HT-29 (cell line): ENCODE measurements around the gene DENND1A. TPM values are rescaled to one million over a fixed set of nuclear protein-coding genes. Genes with fewer than 3 reads are reported as not detected.

Source experiments
- DNase-seq: peaks from one replicate; pipeline ENCODE4 v3.0.0-alpha.2; 2015; ENCODE audit warnings: low spot score
- total RNA-seq: library from RNA; depleted of rRNA; stranded (reverse); fragments of >200 nt; shearing (Covaris generic); gene quantifications from 2 replicates; pipeline ENCODE4 v1.2.3, GENCODE V29; 2014

Gene DENND1A
- total RNA-seq, 1 experiment from 2014 or later, result 17.9 TPM

GRCh38 chr9:123686131-123686828 lies 243.6 kb downstream of the DENND1A start:
- peak; percentile 36 for DNase-seq

DNA sequence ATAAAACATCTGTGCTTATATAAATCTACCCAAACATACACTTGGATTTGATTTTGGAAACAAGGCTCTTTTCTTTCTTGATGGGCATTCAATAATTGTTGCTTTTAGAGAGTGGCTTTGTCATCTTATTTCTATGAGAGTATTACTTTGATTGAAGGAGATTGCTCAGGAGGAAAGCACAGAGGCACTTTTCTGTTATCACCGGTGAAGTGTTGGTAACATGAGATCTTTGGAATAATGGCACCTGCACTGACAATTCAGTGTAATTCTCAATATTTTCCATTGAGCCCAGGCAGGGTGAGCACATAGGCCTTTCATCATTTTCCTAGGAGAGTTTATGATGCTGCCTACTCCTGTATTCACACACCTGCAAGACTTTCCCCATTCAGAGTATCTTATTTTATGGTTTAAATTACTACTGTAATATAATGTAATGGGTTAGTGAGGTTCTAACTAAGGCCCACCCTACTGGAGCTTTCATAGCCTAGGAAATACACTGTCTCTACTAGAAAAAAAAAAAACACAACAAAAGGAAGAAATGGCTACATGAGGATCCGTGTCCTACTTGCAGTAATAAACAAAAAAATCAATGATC lies 244.3 kb downstream of the DENND1A start:
- DNase-seq, result no peak

- no peak for DNase-seq
These were observed 245.4 kb downstream of the DENND1A start for GRCh38 chr9:123684393-123685149.

DNA sequence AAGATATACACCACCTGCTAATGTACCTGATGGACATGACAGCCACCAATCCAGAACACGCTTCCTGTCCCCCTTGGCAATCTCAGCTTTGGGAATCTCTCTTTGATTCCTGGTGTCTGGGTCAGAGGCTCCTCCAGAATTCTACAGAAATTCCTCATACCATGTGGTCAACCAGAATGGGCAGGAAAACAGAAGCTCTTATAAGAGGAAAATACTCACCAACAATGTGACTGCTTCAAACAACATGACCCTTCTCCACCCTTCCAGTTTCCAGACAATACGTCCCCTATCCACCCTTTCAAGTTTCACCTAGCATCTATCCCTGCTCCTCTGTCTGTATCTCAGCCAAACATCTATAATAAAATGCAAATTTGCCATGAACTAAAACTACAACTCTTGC lies 247.2 kb downstream of the DENND1A start:
- DNase-seq, result no peak

- DNase-seq, result no peak
These were observed 249.6 kb downstream of the DENND1A start for GRCh38 chr9:123680352-123680751.

- DNase-seq, result no peak
These were observed 250.5 kb downstream of the DENND1A start for GRCh38 chr9:123679330-123679987.

DNA sequence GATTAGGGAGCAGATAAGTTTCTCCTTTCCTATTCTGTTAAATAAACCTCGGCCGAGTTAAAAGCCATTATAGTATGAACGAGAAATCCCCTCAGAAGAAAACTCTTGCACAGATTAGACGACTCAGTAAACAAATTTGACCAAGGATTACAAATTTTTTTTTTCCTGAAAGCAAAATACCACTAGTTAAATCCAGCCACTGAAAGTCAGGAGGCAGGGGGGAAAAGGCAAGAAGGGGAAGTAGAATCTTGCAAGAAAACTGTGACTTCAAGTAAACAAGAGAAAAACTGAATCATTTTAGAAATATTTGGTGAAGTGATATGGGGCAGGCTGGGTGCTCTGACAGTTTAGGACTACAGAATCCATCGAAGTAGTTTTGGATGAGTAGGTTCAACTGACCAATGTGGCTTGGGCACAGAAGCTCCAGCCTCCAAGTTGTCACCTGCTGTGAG lies 251.0 kb downstream of the DENND1A start:
- no peak for DNase-seq

GRCh38 chr9:123678038-123678877 lies 251.7 kb downstream of the DENND1A start:
- peak; percentile 40 for DNase-seq

GRCh38 chr9:123676869-123677268 lies 253.1 kb downstream of the DENND1A start:
- no peak for DNase-seq

DNA sequence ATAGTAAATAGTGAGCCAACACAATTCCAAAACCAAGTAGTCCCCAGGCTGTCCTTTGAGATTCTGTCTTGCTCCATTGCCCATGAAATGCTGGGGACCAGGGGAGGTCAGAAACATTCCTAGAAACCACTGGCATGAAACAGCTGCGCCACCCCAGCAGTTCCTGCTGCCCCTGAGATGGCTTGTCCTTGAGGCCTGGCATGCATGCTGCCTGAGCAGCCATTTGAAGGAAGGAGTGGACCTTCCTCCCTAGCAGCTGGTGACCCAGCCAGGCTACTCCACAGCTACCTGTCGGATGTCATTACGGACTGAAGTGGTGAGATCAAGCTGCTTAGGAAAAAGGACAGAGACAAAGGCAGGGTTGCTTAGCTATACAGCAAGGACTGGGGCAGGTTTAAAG lies 260.6 kb downstream of the DENND1A start:
- DNase-seq, result peak; percentile 58

DNA sequence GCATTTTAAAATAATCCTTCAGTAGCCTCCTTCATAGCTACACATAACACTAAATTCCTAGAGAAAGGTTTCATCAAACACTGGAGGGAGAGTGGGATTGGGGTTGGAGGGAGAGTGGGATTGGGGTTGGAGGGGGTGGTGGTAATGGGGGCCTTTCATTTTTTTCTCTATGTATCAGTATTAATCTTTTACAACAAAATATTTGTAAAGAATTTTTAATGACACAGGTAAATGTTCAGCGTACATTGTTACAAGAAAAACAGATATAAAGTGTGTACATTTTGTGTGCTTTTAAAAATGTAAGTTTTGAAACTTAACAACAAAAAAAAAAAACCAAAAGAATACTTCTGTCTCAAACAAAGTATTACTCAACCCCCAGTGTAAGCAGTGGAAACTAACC lies 266.4 kb downstream of the DENND1A start:
- no peak for DNase-seq

DNA sequence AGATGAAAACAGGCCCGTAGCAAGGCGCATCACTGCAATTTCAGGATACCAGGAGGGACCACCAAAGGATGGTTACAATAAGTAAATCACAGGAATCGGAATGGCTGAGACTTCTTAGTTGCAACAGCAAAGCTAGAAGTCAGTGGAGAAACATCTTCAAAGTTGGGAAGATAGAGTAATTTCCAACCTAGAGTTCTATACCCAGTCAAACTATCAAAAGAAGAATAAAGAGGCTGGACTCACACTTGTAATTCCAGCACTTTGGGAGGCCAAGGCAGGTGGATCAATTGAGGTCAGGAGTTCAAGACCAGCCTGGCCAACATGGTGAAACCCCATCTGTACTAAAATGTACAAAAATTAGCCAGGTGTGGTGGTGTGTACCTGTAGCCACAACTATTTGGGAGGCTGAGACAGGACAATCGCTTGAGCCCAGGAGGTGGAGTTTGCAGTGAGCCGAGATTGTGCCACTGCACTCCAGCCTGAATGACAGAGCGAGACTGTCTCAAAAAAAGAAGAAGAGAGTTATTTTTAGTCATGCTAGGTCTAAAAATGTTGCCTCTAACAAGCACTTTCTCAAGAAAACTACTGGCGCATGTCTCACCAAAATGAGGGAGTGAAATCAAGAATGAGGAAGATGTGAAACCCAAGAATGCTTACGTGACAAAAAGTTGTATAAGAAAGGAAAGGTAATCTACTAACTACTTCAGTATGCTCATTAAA lies 267.7 kb downstream of the DENND1A start:
- DNase-seq, result no peak

- DNase-seq, result no peak
These were observed 269.0 kb downstream of the DENND1A start for GRCh38 chr9:123660691-123661466.

DNA sequence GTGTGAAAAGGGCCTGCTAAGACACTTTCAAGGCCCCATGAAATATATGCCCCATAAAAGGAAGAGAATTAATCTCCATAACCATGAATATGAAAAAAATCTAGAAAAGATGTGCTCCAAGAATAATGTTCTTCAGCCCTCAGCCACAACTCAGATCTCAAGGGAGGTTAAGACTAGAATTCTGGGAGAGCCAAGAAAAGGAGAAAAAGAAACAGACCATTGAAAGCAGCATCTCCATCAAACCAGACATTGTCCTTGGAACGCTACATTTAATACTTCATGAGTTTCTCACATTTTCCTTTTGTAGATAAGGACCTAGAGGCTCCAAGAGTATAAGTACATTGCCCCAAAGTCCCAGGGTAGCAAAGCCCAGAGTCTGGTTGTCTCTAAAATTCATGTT lies 270.6 kb downstream of the DENND1A start:
- DNase-seq, result no peak

DNA sequence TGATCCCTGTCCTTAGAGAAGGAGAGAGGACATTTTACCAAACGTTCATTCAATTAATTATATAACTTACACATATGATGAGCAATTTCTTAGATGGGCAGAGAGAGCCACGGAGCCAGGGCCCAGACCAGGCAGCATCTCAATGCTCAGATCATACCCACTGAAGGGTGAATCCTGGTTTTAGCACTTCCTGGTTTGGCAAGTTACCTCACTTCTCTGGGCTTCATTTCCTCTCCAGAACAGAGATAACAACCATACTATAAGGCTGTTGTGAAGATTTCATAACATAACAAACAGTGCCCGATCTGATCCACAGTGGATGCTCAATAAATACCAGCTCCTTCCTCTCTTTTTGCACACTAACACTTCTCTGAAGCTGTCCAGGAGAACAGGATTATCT lies 271.1 kb downstream of the DENND1A start:
- no peak for DNase-seq

GRCh38 chr9:123657941-123658340 lies 272.0 kb downstream of the DENND1A start:
- no peak for DNase-seq

GRCh38 chr9:123657099-123657498 lies 272.8 kb downstream of the DENND1A start:
- DNase-seq, result no peak

DNA sequence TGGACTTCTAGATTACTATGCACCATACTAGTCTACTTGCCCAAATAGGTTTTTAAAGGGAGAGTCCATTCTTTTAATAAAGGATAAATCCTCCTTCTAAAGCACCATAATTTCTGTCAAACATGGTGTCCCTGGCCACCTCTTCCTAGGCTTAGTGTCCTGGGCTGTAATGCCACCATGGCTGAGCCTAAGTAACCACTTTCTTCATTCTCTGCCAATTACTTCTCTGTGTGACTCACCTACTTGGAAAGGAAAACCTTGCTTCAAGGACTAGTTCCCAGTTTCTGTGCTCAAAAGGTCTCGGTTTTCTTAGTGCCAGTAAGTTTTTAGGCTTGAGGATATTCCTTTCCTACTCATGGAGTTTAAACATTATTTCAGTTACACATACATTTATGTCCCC lies 273.4 kb downstream of the DENND1A start:
- no peak for DNase-seq

- DNase-seq, result no peak
These were observed 274.1 kb downstream of the DENND1A start for GRCh38 chr9:123655681-123656423.
